ENCODE measurements around the gene LITAF. TPM values are rescaled to one million over a fixed set of nuclear protein-coding genes. Genes with fewer than 3 reads are reported as not detected.
A peak's percentile ranks its signal among the peaks of the same experiment; 100 is the strongest.

Gene LITAF
- total RNA-seq, 2 experiments from 2014 or later, result 12.2 to 43.2 TPM

- H3K4me3 ChIP-seq (ENCODE audit: low read depth, low read length, poor library complexity, severe bottlenecking), result peak overlapping the region; percentile 63
- H3K79me2 ChIP-seq (ENCODE audit: insufficient read depth, low read depth, low read length), result no peaks in the 10 kb centered on the region
- peaks cover 8% of the 10 kb centered on the region for H3K36me3 ChIP-seq (ENCODE audit: insufficient read depth, low read length)
- BruUV-seq (replicated peaks), result TSS peak; percentile 92
- peaks cover 85% of the 10 kb centered on the region for H3K4me1 ChIP-seq (ENCODE audit: insufficient read depth, low read length, poor library complexity, severe bottlenecking)
- no peaks in the 10 kb centered on the region for H4K20me1 ChIP-seq (ENCODE audit: insufficient read depth, low read length)
- intact Hi-C loops (cut with micrococcal nuclease; ENCODE audit: unreplicated experiment), result loop anchor here (5.0 kb wide), 1 partner anchor 310 kb away; no protein-coding TSS in a partner anchor
- H3K9me2 ChIP-seq (ENCODE audit: insufficient read depth, low read length), result no peaks in the 10 kb centered on the region
- H2AFZ ChIP-seq (ENCODE audit: low read length), result peak overlapping the region; percentile 59
- H3K9me3 ChIP-seq (ENCODE audit: low read length), result peaks cover 20% of the 10 kb centered on the region
- peak overlapping the region; percentile 88 for H3K4me2 ChIP-seq (ENCODE audit: low read length)
- TF ChIP-seq EZH2phosphoT487 (IDR thresholded peaks at IDR 0.05; ENCODE audit: borderline replicate concordance, low read depth, low read length), result no peak
- TF ChIP-seq, protein P1, sequence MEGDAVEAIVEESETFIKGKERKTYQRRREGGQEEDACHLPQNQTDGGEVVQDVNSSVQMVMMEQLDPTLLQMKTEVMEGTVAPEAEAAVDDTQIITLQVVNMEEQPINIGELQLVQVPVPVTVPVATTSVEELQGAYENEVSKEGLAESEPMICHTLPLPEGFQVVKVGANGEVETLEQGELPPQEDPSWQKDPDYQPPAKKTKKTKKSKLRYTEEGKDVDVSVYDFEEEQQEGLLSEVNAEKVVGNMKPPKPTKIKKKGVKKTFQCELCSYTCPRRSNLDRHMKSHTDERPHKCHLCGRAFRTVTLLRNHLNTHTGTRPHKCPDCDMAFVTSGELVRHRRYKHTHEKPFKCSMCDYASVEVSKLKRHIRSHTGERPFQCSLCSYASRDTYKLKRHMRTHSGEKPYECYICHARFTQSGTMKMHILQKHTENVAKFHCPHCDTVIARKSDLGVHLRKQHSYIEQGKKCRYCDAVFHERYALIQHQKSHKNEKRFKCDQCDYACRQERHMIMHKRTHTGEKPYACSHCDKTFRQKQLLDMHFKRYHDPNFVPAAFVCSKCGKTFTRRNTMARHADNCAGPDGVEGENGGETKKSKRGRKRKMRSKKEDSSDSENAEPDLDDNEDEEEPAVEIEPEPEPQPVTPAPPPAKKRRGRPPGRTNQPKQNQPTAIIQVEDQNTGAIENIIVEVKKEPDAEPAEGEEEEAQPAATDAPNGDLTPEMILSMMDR (conservative IDR thresholded peaks at IDR 0.05; ENCODE audit: low read length), result no peak
- DNase-seq (ENCODE audit: low spot score), result peak; percentile 87
- ChIA-PET POLR2A (interaction anchor here (0.6 to 2.9 kb wide), 11 partner anchors 8 to 252 kb away, joined by 3 to 12 read pairs (median 4); no protein-coding TSS in a partner anchor), CTCF (ENCODE audit: unreplicated experiment) (no interaction called here)
- peak overlapping the region; percentile 99 for H3K27ac ChIP-seq (ENCODE audit: low read depth, low read length, poor library complexity, severe bottlenecking)
Measured at GRCh38 chr16:11621920-11622651, 35.4 kb upstream of the LITAF start.

- Histone ChIP-seq H3K9me2 (ENCODE audit: insufficient read depth, low read length) (no peaks in the 10 kb centered on the region), H3K79me2 (ENCODE audit: insufficient read depth, low read depth, low read length) (no peaks in the 10 kb centered on the region), H3K27ac (ENCODE audit: low read depth, low read length, poor library complexity, severe bottlenecking) (peak overlapping the region; percentile 99), H4K20me1 (ENCODE audit: insufficient read depth, low read length) (no peaks in the 10 kb centered on the region), H3K36me3 (ENCODE audit: insufficient read depth, low read length) (peaks cover 8% of the 10 kb centered on the region), H3K9me3 (ENCODE audit: low read length) (peaks cover 20% of the 10 kb centered on the region), H2AFZ (ENCODE audit: low read length) (peak overlapping the region; percentile 59), H3K4me3 (ENCODE audit: low read depth, low read length, poor library complexity, severe bottlenecking) (peak overlapping the region; percentile 63), H3K4me2 (ENCODE audit: low read length) (peak overlapping the region; percentile 88), H3K4me1 (ENCODE audit: insufficient read depth, low read length, poor library complexity, severe bottlenecking) (peaks cover 83% of the 10 kb centered on the region)
- ChIA-PET POLR2A (interaction anchor here (0.6 to 2.9 kb wide), 9 partner anchors 8 to 251 kb away, joined by 3 to 12 read pairs (median 5); no protein-coding TSS in a partner anchor), CTCF (ENCODE audit: unreplicated experiment) (no interaction called here)
- BruUV-seq (replicated peaks), result no TSS peak
- DNase-seq (ENCODE audit: low spot score), result peak; percentile 44
- TF ChIP-seq EZH2phosphoT487 (IDR thresholded peaks at IDR 0.05; ENCODE audit: borderline replicate concordance, low read depth, low read length), result no peak
- TF ChIP-seq, protein P1 (conservative IDR thresholded peaks at IDR 0.05; ENCODE audit: low read length), result no peak
- intact Hi-C loops (cut with micrococcal nuclease; ENCODE audit: unreplicated experiment), result loop anchor here (5.0 kb wide), 1 partner anchor 309 kb away; no protein-coding TSS in a partner anchor
Measured at GRCh38 chr16:11621539-11621919, 34.8 kb upstream of the LITAF start.
